Upper lobe of left lung (tissue), 4 donors: ENCODE measurements around the gene MICAL3.

Source experiments
- EP300 ChIP-seq, 4 donors: sonication (generic); formaldehyde crosslinking; IDR thresholded peaks; one replicate each; pipeline ENCODE4 v1.5.1; 2017; ENCODE audit warnings: antibody characterized with exemption in 4 of 4, control low read depth in 2 of 4
- POLR2A ChIP-seq, 4 donors: fragments of 450-650 bp; IDR thresholded peaks; one replicate each; pipeline ENCODE4 v1.5.1; 2016 to 2017; ENCODE audit warnings: antibody characterized with exemption in 4 of 4, mild to moderate bottlenecking in 2 of 4
- POLR2AphosphoS5 ChIP-seq, 2 donors: sonication (generic); formaldehyde crosslinking; IDR thresholded peaks; one replicate each; pipeline ENCODE4 v1.5.1; 2017; ENCODE audit warnings: antibody characterized with exemption in 2 of 2
- TF ChIP-seq, protein P1 (sequence below), 6 experiments: fragments of 450-650 bp in 4 of 6; fragments of 200-600 bp in 2 of 6; sonication (generic) in 2 of 6; IDR thresholded peaks; one replicate each; pipeline ENCODE4 v1.5.1; 2016 to 2019; ENCODE audit warnings: antibody characterized with exemption in 6 of 6

DNA sequence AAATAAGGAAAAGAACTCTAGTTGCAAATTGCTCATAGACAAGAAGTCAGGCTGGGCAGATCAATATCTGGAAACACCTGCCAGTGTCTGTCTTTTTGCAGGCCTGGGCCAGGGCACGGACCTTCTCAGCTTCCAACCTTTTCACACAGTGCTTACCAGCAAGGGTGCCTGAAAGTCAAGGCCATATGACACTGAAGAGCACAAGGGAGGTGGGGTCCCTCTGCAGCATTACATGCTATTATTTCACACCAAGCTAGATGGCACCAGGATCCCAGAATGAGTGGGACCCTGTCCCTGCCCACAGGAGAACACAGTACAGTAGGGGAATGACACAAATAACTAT is 47.6 kb upstream of the MICAL3 start:
- TF ChIP-seq POLR2A (IDR thresholded peaks at IDR 0.05) (no peak), EP300 (IDR thresholded peaks at IDR 0.05) (no peak), POLR2AphosphoS5 (IDR thresholded peaks at IDR 0.05) (no peak)
- TF ChIP-seq, protein P1, sequence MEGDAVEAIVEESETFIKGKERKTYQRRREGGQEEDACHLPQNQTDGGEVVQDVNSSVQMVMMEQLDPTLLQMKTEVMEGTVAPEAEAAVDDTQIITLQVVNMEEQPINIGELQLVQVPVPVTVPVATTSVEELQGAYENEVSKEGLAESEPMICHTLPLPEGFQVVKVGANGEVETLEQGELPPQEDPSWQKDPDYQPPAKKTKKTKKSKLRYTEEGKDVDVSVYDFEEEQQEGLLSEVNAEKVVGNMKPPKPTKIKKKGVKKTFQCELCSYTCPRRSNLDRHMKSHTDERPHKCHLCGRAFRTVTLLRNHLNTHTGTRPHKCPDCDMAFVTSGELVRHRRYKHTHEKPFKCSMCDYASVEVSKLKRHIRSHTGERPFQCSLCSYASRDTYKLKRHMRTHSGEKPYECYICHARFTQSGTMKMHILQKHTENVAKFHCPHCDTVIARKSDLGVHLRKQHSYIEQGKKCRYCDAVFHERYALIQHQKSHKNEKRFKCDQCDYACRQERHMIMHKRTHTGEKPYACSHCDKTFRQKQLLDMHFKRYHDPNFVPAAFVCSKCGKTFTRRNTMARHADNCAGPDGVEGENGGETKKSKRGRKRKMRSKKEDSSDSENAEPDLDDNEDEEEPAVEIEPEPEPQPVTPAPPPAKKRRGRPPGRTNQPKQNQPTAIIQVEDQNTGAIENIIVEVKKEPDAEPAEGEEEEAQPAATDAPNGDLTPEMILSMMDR (IDR thresholded peaks at IDR 0.05), result no peak
